GM18907 (cell line): ENCODE measurements around the gene CLEC16A.
A peak's percentile ranks its signal among the peaks of the same experiment; 100 is the strongest.
"Not testable (repeated sequence)": the region's sequence is repeated elsewhere in the genome, so short reads cannot be mapped to it uniquely, and the experiment has no call there.

Source experiments
- ATAC-seq: cut with Tn5 transposase; IDR thresholded peaks from one replicate; pipeline ENCODE4 v1.9.1; 2021; ENCODE audit warnings: mild to moderate bottlenecking, moderate library complexity; ENCODE audit not compliant: unreplicated experiment

CLEC16A gene

DNA sequence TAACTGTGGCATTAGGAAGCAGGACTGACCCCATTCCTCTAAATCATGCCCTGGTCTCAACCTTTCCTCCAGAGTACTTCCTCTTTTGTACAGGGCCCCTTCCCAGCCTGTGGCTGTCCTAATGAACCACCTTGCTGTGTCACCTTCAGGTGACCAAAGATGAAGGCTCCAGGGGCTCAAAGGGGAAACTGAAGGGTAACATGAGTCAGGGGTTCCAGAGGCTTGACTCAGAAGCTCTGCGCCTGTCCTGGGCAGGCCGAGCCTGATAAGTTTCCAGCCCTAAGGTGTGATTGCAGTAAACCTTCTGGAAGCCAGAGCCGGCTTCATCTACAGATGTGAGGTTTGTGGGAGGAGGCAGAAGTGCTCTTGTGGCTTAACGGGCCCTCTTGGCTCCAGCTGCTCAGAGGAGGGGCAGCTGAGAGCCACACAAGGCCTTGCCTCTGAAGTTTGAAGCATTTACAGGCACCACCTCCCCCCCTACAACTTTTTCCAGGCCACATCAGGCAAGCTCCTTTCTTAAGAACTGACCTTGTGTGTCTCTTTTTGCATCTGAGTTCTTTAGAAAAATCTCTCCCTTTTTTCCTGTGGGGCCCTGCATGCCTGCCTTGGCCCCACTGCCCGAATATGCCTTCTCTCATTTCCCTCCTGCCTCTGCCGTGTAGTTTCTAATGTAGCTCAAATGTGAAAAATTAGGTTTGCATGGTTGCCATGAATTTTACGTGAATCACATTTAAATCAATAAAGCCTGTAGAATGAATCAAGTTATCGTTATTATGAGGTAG, 149.9 kb downstream of the CLEC16A start:
- peak; percentile 68 for ATAC-seq

- peak; percentile 41 for ATAC-seq
Observed at GRCh38 chr16:11094857-11095565, 150.6 kb downstream of the CLEC16A start.

DNA sequence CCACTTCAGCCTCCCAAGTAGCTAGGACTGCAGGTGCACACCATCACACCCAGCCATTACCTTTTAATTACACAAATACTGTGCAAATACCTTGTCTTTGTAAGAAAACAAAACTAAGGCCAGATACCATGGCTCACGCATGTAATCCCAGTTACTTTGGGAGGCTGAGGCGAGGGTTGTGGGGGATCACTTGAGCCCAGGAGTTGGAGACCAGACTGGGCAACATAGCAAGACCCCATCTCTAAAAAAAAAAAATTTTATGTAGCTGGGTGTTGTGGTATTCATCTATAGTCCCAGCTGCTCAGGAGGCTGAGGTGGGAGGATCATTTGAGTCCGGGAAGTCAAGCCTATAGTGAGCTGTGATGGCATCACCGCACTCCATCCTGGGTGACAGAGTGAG, 151.6 kb downstream of the CLEC16A start:
- no peak for ATAC-seq

- ATAC-seq: no peak
Observed at GRCh38 chr16:11097094-11097786, 152.9 kb downstream of the CLEC16A start.

- ATAC-seq: no peak
Observed at GRCh38 chr16:11097787-11098167, 153.4 kb downstream of the CLEC16A start.

GRCh38 chr16:11098601-11099390, 154.4 kb downstream of the CLEC16A start:
- ATAC-seq: no peak

GRCh38 chr16:11099672-11100205, 155.4 kb downstream of the CLEC16A start:
- ATAC-seq: peak; percentile 27

- ATAC-seq: peak; percentile 60
Observed at GRCh38 chr16:11100239-11100750, 155.9 kb downstream of the CLEC16A start.

GRCh38 chr16:11101283-11101682, 156.9 kb downstream of the CLEC16A start:
- no peak for ATAC-seq

GRCh38 chr16:11101695-11102522, 157.5 kb downstream of the CLEC16A start:
- ATAC-seq: no peak

GRCh38 chr16:11102523-11102898, 158.1 kb downstream of the CLEC16A start:
- no peak for ATAC-seq

DNA sequence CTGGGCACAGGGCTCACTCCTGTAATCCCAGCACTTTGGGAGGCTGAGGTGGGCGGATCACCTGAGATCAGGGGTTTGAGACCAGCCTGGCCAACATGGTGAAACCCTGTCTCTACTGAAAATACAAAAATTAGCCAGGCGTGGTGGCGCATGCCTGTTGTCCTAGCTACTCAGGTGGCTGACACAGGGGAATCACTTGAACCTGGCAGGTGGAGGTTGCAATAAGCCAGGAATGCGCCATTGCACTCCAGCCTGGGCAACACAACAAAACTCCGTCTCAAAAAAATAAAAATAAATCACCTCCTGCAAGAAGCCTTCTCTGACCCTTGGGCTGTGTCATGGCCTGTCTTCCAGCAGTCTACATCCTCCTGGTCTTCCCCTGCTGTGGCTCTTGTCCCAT, 158.9 kb downstream of the CLEC16A start:
- ATAC-seq: not testable (repeated sequence)

DNA sequence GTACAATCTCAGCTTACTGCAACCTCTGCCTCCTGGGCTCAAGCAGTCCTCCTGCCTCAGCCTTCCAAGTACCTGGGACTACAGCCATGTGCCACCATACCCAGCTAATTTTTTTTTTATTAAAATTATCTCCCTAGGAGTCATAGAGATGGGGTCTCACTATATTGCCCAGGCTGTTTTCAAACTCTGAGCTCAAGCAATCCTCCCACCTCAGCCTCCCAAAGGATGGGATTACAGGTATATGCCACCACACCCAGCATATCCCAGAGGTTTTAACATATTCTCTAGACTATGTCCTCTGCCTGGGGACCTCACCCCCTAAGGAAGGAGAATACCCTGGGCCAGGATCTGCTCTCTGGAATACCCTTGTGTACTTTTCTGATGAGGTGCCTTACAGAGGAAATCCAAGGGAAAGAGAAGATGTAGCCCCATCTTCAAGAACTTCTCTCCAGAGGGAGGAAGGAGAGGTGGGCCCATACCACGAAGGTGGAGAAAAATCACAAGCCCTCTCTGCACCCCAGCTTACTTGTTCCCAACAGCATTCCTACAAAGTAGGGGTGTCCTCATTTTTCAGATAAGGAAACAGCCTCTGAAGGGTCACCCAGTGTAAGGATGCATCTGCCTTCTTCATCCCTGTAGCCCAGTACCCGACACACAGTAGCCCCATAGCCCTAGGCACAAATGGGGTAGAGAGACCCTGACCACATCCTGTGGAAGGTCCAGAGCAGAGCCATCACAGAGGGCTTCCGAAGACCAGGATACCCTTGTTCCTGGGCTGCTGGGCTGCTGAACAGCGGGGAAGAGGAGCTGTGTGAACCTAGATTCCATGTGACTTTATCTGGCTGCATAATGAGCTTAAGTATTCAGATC, 160.0 kb downstream of the CLEC16A start:
- peak; percentile 11 for ATAC-seq

DNA sequence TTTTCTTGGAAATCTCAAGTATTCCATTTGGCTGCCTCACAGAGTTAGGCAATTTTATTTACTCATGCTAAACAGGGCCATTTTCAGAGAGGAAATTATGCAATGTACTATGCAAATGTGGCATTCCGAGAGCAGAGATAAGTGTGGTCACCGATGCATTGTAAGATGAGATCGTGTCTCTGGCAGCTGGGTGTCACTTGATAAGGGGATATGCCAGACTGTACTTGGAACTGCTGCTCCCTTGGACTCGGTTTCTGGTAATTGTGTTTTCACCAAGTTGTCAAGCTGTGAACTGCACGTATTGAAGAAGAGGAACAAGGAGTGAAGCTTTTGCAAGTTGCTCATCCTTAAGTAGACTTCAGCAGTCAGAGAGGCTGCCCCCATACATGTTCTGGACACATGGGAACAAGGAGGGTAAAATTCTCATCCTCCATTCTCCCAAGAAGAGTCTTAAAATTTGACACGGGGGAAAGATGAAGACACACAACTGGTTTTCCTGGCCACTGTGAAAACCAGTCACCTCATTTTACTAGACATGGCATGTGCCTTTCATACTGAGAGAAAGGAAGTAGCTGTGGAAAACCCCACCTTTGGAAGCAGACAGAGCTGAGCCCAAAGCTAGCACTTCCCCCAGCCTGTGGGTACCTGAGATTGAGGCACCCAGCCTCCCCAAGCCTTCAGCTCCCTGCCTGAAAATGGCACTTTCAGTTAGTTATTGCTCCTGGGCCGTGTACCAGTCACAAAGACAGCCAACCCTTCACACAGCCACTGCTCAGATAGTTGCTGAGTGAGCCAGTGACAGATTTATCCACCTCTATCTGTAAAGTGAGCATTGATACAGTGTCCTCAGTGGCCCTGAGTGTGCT, 160.9 kb downstream of the CLEC16A start:
- ATAC-seq: peak; percentile 56

DNA sequence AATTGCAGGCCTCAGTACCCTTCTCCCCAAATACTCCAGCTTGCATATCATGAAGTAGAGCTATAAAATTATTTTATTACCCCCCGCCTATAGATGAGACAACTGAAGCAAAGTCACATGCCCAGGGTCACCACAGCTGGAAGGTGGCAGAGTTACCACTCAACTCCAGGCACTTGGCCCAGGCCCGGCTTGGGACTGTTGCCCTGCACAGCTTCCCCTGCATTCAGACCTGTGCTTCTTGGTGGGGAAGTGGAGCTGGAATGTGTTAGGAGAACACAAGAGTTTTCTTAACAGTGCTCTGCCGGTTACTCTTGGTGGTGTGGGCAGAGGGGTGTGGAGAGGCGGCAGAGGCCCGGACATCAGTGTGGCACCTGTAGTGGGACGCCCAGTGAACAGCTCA, 162.4 kb downstream of the CLEC16A start:
- ATAC-seq: no peak

DNA sequence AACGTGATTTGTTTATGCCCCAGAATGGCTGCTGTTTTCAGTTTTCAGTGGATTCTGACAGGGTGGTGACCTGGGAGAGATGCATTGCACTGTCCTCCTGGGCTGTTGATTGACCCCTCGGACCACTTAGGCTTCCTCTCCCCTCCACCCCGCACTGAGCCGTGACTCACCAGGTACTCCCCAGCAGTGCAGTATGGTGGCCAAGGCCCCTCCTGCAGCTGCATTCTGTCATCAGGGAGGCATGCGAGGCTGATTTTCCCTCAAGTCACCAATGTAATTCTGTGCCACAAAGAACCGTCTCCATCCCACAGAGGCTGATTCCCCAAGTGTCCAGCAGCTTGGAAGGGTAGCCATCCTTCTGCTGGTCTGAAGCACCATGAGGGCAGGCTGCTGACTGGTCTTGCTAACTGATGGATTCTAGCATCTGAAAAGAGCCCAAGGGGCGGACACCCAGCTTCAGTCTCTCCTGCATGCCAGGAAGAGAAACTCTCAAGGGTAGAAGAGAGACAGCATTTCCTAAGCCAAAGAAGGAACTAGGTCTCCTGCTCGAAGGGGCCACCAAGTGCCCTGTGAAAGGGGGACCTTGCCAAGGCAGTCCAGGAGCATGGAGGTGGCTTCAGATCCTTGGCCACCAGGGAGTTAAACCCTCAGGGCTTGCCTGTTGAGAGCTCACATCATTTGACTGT, 163.6 kb downstream of the CLEC16A start:
- ATAC-seq: no peak

GRCh38 chr16:11108466-11108805, 164.1 kb downstream of the CLEC16A start:
- no peak for ATAC-seq
